SU-DHL-6 (cell line): ENCODE measurements around the gene KIDINS220.

ENCODE experiments used
- H2AFZ ChIP-seq: fragments of 200-600 bp; sonication (generic); 2 replicates; pipeline ENCODE4 v1.6.1; 2014; ENCODE audit warnings: low read depth, mild to moderate bottlenecking, moderate library complexity, mixed read lengths, antibody characterized with exemption, low read length; ENCODE audit not compliant: severe bottlenecking
- H3F3A ChIP-seq: fragments of 200-600 bp; shearing (Covaris generic); 2 replicates; pipeline ENCODE4 v1.6.0; 2016; ENCODE audit warnings: antibody characterized with exemption, mild to moderate bottlenecking; ENCODE audit not compliant: insufficient read depth
- H3K27ac ChIP-seq: fragments of 200-600 bp; sonication (generic); 2 replicates; pipeline ENCODE4 v1.5.1; 2016; ENCODE audit warnings: low read depth, mild to moderate bottlenecking, low read length, moderate library complexity, mixed read lengths
- H3K27me3 ChIP-seq: fragments of 200-600 bp; sonication (generic), shearing (Covaris generic); 2 replicates; pipeline ENCODE4 v1.6.0; 2014; ENCODE audit warnings: mild to moderate bottlenecking, low read length
- H3K36me3 ChIP-seq: fragments of 200-600 bp; sonication (generic); 2 replicates; pipeline ENCODE4 v1.6.1; 2014; ENCODE audit warnings: mild to moderate bottlenecking, low read length, mixed read lengths
- H3K4me2 ChIP-seq: fragments of 300-600, 200-600 bp; shearing (Covaris generic), sonication (generic); 2 replicates; pipeline ENCODE4 v1.6.0; 2014; ENCODE audit warnings: low read length, low read depth, mild to moderate bottlenecking; ENCODE audit not compliant: poor library complexity, severe bottlenecking
- H3K4me3 ChIP-seq: fragments of 200-600 bp; sonication (generic); 2 replicates; pipeline ENCODE4 v1.5.1; 2014; ENCODE audit warnings: antibody characterized with exemption, low read length, mild to moderate bottlenecking, mixed read lengths; ENCODE audit not compliant: insufficient read depth, poor library complexity, severe bottlenecking
- H3K79me2 ChIP-seq: fragments of 200-600 bp; sonication (generic); 2 replicates; pipeline ENCODE4 v1.6.1; 2014; ENCODE audit warnings: mild to moderate bottlenecking, low read length, moderate library complexity; ENCODE audit not compliant: insufficient read depth
- H3K9ac ChIP-seq: fragments of 200-600 bp; sonication (generic); 2 replicates; pipeline ENCODE4 v1.7.0; 2014; ENCODE audit warnings: mild to moderate bottlenecking, low read length
- H3K9me2 ChIP-seq: fragments of 200-600 bp; sonication (generic); replicated peaks from 2 replicates; pipeline ENCODE4 v1.6.1; 2014; ENCODE audit warnings: low read length; ENCODE audit not compliant: insufficient read depth
- H3K9me3 ChIP-seq: fragments of 200-600 bp; sonication (generic); 2 replicates; pipeline ENCODE4 v1.6.1; 2014; ENCODE audit warnings: low read length, mixed read lengths; ENCODE audit not compliant: insufficient read depth
- H4K20me1 ChIP-seq: fragments of 200-600 bp; sonication (generic); 2 replicates; pipeline ENCODE4 v1.6.1; 2014; ENCODE audit warnings: low read depth, mild to moderate bottlenecking, antibody characterized with exemption, low read length, moderate library complexity, mixed read lengths
- EZH2phosphoT487 ChIP-seq: fragments of 200-600 bp; sonication (generic), shearing (Covaris generic); conservative IDR thresholded peaks from 2 replicates; pipeline ENCODE4 v1.6.1; 2018; ENCODE audit warnings: mild to moderate bottlenecking, antibody characterized with exemption, low read length, moderate library complexity, mixed read lengths
- TF ChIP-seq, protein P1 (sequence below): fragments of 200-600 bp; sonication (generic); IDR thresholded peaks from one replicate; pipeline ENCODE4 v1.5.1; 2017; ENCODE audit warnings: antibody characterized with exemption, mild to moderate bottlenecking, low read length, moderate library complexity; ENCODE audit not compliant: insufficient read depth, poor library complexity, severe bottlenecking

The KIDINS220 gene

DNA sequence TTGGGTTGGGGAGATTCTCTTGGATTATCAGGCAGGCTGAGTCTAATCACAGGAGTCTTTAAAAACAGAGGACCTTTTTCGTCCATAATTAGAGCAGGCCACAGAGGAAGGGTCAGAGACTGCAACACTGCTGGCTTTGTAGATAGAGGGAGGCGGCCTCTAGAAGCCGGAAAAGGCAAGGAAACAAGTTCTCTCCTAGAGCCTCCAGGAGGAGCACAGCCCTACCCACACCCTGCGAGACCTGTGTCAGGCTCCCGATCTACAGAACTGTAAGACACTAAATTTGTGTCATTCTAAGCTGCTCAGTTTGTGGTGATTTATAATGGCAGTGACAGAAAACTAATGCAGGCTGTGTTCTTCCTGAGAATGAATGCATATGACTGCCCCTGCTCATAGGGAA is 140.2 kb downstream of the KIDINS220 start:
- Histone ChIP-seq H3K9me3 (no peaks in the 10 kb centered on the region), H3K4me3 (no peak overlapping the region), H3K36me3 (no peaks in the 10 kb centered on the region), H3K9ac (no peak overlapping the region), H3F3A (no peaks in the 10 kb centered on the region), H4K20me1 (no peaks in the 10 kb centered on the region), H3K27me3 (no peaks in the 10 kb centered on the region), H3K79me2 (no peaks in the 10 kb centered on the region), H3K4me2 (no peak overlapping the region), H2AFZ (no peak overlapping the region), H3K9me2 (no peaks in the 10 kb centered on the region), H3K27ac (no peak overlapping the region)
- no peak for TF ChIP-seq EZH2phosphoT487
- TF ChIP-seq, protein P1, sequence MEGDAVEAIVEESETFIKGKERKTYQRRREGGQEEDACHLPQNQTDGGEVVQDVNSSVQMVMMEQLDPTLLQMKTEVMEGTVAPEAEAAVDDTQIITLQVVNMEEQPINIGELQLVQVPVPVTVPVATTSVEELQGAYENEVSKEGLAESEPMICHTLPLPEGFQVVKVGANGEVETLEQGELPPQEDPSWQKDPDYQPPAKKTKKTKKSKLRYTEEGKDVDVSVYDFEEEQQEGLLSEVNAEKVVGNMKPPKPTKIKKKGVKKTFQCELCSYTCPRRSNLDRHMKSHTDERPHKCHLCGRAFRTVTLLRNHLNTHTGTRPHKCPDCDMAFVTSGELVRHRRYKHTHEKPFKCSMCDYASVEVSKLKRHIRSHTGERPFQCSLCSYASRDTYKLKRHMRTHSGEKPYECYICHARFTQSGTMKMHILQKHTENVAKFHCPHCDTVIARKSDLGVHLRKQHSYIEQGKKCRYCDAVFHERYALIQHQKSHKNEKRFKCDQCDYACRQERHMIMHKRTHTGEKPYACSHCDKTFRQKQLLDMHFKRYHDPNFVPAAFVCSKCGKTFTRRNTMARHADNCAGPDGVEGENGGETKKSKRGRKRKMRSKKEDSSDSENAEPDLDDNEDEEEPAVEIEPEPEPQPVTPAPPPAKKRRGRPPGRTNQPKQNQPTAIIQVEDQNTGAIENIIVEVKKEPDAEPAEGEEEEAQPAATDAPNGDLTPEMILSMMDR = no peak

- Histone ChIP-seq H2AFZ (no peak overlapping the region), H4K20me1 (no peaks in the 10 kb centered on the region), H3F3A (no peaks in the 10 kb centered on the region), H3K4me2 (no peak overlapping the region), H3K9ac (no peak overlapping the region), H3K27me3 (no peaks in the 10 kb centered on the region), H3K27ac (no peak overlapping the region), H3K9me2 (no peaks in the 10 kb centered on the region), H3K4me3 (no peak overlapping the region), H3K36me3 (no peaks in the 10 kb centered on the region), H3K79me2 (no peaks in the 10 kb centered on the region), H3K9me3 (no peaks in the 10 kb centered on the region)
- TF ChIP-seq, protein P1 = no peak
- no peak for TF ChIP-seq EZH2phosphoT487
Measured at GRCh38 chr2:8694737-8695136, 142.7 kb downstream of the KIDINS220 start.

- no peaks in the 10 kb centered on the region for H3K36me3 ChIP-seq
- no peak overlapping the region for H2AFZ ChIP-seq
- no peaks in the 10 kb centered on the region for H3K27me3 ChIP-seq
- no peaks in the 10 kb centered on the region for H3F3A ChIP-seq
- no peak overlapping the region for H3K9ac ChIP-seq
- H3K27ac ChIP-seq = no peak overlapping the region
- H3K79me2 ChIP-seq = no peaks in the 10 kb centered on the region
- H3K4me3 ChIP-seq = no peak overlapping the region
- no peaks in the 10 kb centered on the region for H3K9me2 ChIP-seq
- no peak overlapping the region for H3K4me2 ChIP-seq
- TF ChIP-seq, protein P1 = peak; percentile 50
- no peak for TF ChIP-seq EZH2phosphoT487
- no peaks in the 10 kb centered on the region for H4K20me1 ChIP-seq
- no peaks in the 10 kb centered on the region for H3K9me3 ChIP-seq
Measured at GRCh38 chr2:8693157-8693821, 144.1 kb downstream of the KIDINS220 start.
